Measurements from ENCODE around the gene TXNL1. TPM values are rescaled to one million over a fixed set of nuclear protein-coding genes. Genes with fewer than 3 reads are reported as not detected.
A peak's percentile ranks its signal among the peaks of the same experiment; 100 is the strongest.

Gene TXNL1
- total and polyA plus RNA-seq, 2 of the 13 experiments (the other 11 are each of a cell fraction or from before 2014, with no cell fraction given), result 41.9 to 73.1 TPM

DNA sequence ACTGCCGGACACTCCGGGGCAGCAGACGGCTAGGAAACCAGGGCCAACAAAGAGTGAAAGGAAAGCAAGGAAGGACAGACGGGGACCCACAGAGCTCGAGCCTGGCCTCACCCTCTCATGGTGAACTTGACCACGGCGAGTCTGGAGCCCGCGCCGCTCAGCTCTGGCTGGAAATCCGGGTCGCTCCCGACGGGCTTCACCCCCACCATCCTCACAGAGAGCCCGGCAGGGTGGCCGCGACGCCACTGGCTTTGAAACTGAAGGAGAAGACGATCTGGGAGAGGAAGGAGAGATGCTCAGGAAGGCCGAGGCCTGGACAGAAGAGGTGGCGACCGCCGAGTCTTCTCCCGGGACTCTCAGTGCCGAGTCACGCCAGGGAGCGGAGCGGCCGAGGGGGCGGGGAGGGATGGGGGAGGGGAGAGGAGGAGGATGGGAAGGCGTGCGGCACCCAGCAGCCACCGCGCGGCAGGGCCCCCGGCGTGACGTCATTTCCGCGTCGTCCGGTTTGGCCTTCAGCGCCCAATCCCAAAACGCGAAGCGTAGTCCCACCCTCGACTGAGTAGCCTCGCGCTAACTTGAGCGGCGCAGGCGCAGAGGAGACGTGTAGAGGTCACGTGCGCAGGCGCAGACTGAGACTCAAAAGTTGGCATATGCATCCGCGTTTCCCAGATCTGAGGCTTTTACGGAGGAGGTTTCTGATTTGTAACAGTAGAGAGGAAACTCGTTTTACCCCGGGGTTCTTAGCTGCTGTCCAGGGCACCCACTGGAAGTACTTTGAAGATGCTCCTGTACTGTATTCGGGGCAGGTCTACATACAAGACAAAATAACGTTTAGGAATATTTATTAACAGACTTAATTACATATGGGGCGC lies at the start of gene TXNL1 (continued):
- TF ChIP-seq GZF1 (CRISPR knock-in tag; IDR thresholded peaks at IDR 0.05) (no peak), U2AF1 (optimal IDR thresholded peaks at IDR 0.05; ENCODE audit: low read depth, low read length) (no peak), FOXO1 (CRISPR knock-in tag; IDR thresholded peaks at IDR 0.05) (peak; percentile 58), TEAD2 (CRISPR knock-in tag; IDR thresholded peaks at IDR 0.05) (no peak), GABPB1 (CRISPR knock-in tag; IDR thresholded peaks at IDR 0.05) (peak; percentile 99), EHMT2 (IDR thresholded peaks at IDR 0.05; ENCODE audit: borderline replicate concordance, low read depth, low read length) (no peak; the same call in 1 of the 2 replicates), CCDC6 (CRISPR knock-in tag; IDR thresholded peaks at IDR 0.05) (no peak), ZFP90 (CRISPR knock-in tag; IDR thresholded peaks at IDR 0.05; ENCODE audit: borderline replicate concordance) (peak; percentile 34; the same call in 1 of the 2 replicates), RARG (CRISPR knock-in tag; IDR thresholded peaks at IDR 0.05; ENCODE audit: low read depth) (no peak), ZNF10 (CRISPR knock-in tag; IDR thresholded peaks at IDR 0.05; ENCODE audit: borderline replicate concordance, low read depth) (no peak), POLR2G (IDR thresholded peaks at IDR 0.05; ENCODE audit: low read depth, low read length) (peak; percentile 88)
- TF ChIP-seq, protein P1, sequence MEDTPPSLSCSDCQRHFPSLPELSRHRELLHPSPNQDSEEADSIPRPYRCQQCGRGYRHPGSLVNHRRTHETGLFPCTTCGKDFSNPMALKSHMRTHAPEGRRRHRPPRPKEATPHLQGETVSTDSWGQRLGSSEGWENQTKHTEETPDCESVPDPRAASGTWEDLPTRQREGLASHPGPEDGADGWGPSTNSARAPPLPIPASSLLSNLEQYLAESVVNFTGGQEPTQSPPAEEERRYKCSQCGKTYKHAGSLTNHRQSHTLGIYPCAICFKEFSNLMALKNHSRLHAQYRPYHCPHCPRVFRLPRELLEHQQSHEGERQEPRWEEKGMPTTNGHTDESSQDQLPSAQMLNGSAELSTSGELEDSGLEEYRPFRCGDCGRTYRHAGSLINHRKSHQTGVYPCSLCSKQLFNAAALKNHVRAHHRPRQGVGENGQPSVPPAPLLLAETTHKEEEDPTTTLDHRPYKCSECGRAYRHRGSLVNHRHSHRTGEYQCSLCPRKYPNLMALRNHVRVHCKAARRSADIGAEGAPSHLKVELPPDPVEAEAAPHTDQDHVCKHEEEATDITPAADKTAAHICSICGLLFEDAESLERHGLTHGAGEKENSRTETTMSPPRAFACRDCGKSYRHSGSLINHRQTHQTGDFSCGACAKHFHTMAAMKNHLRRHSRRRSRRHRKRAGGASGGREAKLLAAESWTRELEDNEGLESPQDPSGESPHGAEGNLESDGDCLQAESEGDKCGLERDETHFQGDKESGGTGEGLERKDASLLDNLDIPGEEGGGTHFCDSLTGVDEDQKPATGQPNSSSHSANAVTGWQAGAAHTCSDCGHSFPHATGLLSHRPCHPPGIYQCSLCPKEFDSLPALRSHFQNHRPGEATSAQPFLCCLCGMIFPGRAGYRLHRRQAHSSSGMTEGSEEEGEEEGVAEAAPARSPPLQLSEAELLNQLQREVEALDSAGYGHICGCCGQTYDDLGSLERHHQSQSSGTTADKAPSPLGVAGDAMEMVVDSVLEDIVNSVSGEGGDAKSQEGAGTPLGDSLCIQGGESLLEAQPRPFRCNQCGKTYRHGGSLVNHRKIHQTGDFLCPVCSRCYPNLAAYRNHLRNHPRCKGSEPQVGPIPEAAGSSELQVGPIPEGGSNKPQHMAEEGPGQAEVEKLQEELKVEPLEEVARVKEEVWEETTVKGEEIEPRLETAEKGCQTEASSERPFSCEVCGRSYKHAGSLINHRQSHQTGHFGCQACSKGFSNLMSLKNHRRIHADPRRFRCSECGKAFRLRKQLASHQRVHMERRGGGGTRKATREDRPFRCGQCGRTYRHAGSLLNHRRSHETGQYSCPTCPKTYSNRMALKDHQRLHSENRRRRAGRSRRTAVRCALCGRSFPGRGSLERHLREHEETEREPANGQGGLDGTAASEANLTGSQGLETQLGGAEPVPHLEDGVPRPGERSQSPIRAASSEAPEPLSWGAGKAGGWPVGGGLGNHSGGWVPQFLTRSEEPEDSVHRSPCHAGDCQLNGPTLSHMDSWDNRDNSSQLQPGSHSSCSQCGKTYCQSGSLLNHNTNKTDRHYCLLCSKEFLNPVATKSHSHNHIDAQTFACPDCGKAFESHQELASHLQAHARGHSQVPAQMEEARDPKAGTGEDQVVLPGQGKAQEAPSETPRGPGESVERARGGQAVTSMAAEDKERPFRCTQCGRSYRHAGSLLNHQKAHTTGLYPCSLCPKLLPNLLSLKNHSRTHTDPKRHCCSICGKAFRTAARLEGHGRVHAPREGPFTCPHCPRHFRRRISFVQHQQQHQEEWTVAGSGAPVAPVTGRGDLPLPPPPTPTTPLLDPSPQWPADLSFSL (CRISPR knock-in tag; IDR thresholded peaks at IDR 0.05), result no peak
- TF ChIP-seq, protein P2, sequence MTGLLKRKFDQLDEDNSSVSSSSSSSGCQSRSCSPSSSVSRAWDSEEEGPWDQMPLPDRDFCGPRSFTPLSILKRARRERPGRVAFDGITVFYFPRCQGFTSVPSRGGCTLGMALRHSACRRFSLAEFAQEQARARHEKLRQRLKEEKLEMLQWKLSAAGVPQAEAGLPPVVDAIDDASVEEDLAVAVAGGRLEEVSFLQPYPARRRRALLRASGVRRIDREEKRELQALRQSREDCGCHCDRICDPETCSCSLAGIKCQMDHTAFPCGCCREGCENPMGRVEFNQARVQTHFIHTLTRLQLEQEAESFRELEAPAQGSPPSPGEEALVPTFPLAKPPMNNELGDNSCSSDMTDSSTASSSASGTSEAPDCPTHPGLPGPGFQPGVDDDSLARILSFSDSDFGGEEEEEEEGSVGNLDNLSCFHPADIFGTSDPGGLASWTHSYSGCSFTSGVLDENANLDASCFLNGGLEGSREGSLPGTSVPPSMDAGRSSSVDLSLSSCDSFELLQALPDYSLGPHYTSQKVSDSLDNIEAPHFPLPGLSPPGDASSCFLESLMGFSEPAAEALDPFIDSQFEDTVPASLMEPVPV (CRISPR knock-in tag; IDR thresholded peaks at IDR 0.05), result no peak
- TF ChIP-seq, protein P3, sequence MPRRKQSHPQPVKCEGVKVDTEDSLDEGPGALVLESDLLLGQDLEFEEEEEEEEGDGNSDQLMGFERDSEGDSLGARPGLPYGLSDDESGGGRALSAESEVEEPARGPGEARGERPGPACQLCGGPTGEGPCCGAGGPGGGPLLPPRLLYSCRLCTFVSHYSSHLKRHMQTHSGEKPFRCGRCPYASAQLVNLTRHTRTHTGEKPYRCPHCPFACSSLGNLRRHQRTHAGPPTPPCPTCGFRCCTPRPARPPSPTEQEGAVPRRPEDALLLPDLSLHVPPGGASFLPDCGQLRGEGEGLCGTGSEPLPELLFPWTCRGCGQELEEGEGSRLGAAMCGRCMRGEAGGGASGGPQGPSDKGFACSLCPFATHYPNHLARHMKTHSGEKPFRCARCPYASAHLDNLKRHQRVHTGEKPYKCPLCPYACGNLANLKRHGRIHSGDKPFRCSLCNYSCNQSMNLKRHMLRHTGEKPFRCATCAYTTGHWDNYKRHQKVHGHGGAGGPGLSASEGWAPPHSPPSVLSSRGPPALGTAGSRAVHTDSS (CRISPR knock-in tag; conservative IDR thresholded peaks at IDR 0.05), result no peak
- TF ChIP-seq, protein P4, sequence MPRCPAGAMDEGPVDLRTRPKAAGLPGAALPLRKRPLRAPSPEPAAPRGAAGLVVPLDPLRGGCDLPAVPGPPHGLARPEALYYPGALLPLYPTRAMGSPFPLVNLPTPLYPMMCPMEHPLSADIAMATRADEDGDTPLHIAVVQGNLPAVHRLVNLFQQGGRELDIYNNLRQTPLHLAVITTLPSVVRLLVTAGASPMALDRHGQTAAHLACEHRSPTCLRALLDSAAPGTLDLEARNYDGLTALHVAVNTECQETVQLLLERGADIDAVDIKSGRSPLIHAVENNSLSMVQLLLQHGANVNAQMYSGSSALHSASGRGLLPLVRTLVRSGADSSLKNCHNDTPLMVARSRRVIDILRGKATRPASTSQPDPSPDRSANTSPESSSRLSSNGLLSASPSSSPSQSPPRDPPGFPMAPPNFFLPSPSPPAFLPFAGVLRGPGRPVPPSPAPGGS (CRISPR knock-in tag; IDR thresholded peaks at IDR 0.05), result no peak

Measured in HepG2 (cell line).